A549 (cell line): ENCODE results near the gene UBASH3B.

ENCODE experiments used
- TP53 ChIP-seq: fragments of 250-450 bp; sonication (Bioruptor Pico); IDR thresholded peaks from 2 replicates; pipeline ENCODE4 v1.5.0; 2021; ENCODE audit warnings: mild to moderate bottlenecking, moderate library complexity
- TF ChIP-seq, protein P1 (sequence below): fragments of >200 bp; sonication (Bioruptor Twin); formaldehyde crosslinking; IDR thresholded peaks from 3 replicates; pipeline ENCODE4 v1.5.1; 2016

DNA sequence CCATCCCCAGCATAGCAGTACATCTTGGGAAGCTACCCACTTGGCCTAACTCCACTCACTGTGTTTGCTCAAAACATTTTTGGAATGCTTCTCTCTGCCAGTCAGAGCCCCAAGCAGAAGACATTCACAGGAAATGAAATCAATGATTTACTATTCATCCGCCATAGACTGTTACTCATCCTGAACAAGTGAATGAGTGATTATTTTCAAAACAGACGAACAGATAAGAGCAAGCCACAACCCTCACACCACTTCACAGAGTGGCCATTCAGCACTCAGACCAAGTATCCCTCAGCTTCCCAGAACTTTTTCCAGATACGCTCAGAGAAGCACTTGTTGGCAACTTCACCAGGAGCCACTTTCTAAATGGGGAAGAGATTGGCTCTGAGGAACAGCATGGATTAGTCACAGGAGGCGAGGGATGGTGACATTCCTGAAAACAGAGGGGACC, 13.0 kb upstream of the UBASH3B start:
- TF ChIP-seq, protein P1, sequence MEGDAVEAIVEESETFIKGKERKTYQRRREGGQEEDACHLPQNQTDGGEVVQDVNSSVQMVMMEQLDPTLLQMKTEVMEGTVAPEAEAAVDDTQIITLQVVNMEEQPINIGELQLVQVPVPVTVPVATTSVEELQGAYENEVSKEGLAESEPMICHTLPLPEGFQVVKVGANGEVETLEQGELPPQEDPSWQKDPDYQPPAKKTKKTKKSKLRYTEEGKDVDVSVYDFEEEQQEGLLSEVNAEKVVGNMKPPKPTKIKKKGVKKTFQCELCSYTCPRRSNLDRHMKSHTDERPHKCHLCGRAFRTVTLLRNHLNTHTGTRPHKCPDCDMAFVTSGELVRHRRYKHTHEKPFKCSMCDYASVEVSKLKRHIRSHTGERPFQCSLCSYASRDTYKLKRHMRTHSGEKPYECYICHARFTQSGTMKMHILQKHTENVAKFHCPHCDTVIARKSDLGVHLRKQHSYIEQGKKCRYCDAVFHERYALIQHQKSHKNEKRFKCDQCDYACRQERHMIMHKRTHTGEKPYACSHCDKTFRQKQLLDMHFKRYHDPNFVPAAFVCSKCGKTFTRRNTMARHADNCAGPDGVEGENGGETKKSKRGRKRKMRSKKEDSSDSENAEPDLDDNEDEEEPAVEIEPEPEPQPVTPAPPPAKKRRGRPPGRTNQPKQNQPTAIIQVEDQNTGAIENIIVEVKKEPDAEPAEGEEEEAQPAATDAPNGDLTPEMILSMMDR, result no peak
- TF ChIP-seq TP53 (CRISPR knock-in tag), result no peak
